Endothelial cell of umbilical vein (primary cell): ENCODE measurements around the gene ARL6IP4. TPM values are rescaled to one million over a fixed set of nuclear protein-coding genes. Genes with fewer than 3 reads are reported as not detected.

ENCODE experiments used
- BruUV-seq: library from RNA; stranded (reverse); fragments of 400-500 nt; replicated peaks from 2 replicates; lab custom pipeline; 2021; lab: Mats Ljungman, UMichigan
- CTCF ChIA-PET: fragments of 300-600, 350-600 bp; sonication (Branson Sonifier 250); formaldehyde crosslinking; loops from one replicate; lab custom pipeline; 2021; ENCODE audit warnings: antibody characterized with exemption, inconsistent platforms; lab: Charles Lee
- POLR2A ChIA-PET: fragments of 300-600, 350-600 bp; sonication (Branson Sonifier 250); formaldehyde crosslinking; loops from one replicate; lab custom pipeline; 2021; ENCODE audit warnings: antibody characterized with exemption, inconsistent platforms; lab: Charles Lee
- DNase-seq: peaks from one replicate; pipeline ENCODE4 v3.0.0-alpha.2; 2011; ENCODE audit warnings: low read depth, low spot score
- FAIRE-seq: peaks from 2 replicates; lab custom pipeline; 2011; peaks lifted over from hg19 to GRCh38; lab: Jason Lieb, UNC
- H2AFZ ChIP-seq: 2 replicates; pipeline ENCODE4 v1.6.0; 2012; ENCODE audit warnings: low read depth, low read length, control low read depth, inconsistent platforms
- H3K27ac ChIP-seq: 2 replicates; pipeline ENCODE4 v1.5.1; 2011; ENCODE audit warnings: low read depth, mild to moderate bottlenecking, control low read depth, low read length, moderate library complexity; ENCODE audit not compliant: insufficient read depth
- H3K27me3 ChIP-seq, 2 experiments: 2 replicates each; pipeline versions ENCODE4 v1.6.0 to v1.6.1; 2011; ENCODE audit warnings: low read length in 2 of 2, mixed read lengths in 1 of 2; ENCODE audit not compliant: control insufficient read depth in 2 of 2, insufficient read depth in 2 of 2
- H3K36me3 ChIP-seq, 2 experiments: 2 replicates in 1 of 2; 3 replicates in 1 of 2; pipeline ENCODE4 v1.5.1; 2011; ENCODE audit warnings: low read length in 2 of 2, mild to moderate bottlenecking in 1 of 2, moderate library complexity in 1 of 2; ENCODE audit not compliant: control insufficient read depth in 2 of 2, insufficient read depth in 2 of 2; ENCODE audit errors: extremely low read depth in 1 of 2
- H3K4me1 ChIP-seq: 3 replicates; pipeline ENCODE4 v1.5.1; 2011; ENCODE audit warnings: mild to moderate bottlenecking, low read length; ENCODE audit not compliant: control insufficient read depth, insufficient read depth; ENCODE audit errors: extremely low read depth
- H3K4me2 ChIP-seq: 2 replicates; pipeline ENCODE4 v1.6.1; 2011; ENCODE audit warnings: low read length, control low read depth, mixed read lengths; ENCODE audit not compliant: insufficient read depth
- H3K4me3 ChIP-seq, 3 experiments: fragments of 200-600 bp in 1 of 3; sonication (generic), shearing (Covaris generic) in 1 of 3; replicated peaks in 1 of 3; 2 replicates each; pipeline ENCODE4 v1.5.1; 2011 to 2016; ENCODE audit warnings: control low read depth in 3 of 3, low read length in 3 of 3, mild to moderate bottlenecking in 2 of 3, inconsistent platforms in 1 of 3, low read depth in 1 of 3, moderate library complexity in 1 of 3; ENCODE audit not compliant: insufficient read depth in 1 of 3
- H3K79me2 ChIP-seq: 2 replicates; pipeline ENCODE4 v1.6.0; 2012; ENCODE audit warnings: low read length, inconsistent platforms; ENCODE audit not compliant: control insufficient read depth, insufficient read depth
- H3K9ac ChIP-seq: replicated peaks from 2 replicates; pipeline ENCODE3; 2011; ENCODE audit warnings: low read length, control low read depth; ENCODE audit not compliant: insufficient read depth; ENCODE audit errors: extremely low read depth
- H3K9me1 ChIP-seq: replicated peaks from 3 replicates; pipeline ENCODE4 v1.6.0; 2011; ENCODE audit warnings: mild to moderate bottlenecking, low read length; ENCODE audit not compliant: control insufficient read depth, insufficient read depth; ENCODE audit errors: extremely low read depth
- H3K9me3 ChIP-seq: replicated peaks from 2 replicates; pipeline ENCODE4 v1.5.1; 2012; ENCODE audit warnings: low read length, inconsistent platforms; ENCODE audit not compliant: control insufficient read depth, insufficient read depth
- H4K20me1 ChIP-seq: replicated peaks from 2 replicates; pipeline ENCODE3; 2011; ENCODE audit warnings: mild to moderate bottlenecking, low read length; ENCODE audit not compliant: control insufficient read depth, insufficient read depth; ENCODE audit errors: extremely low read depth
- CTCF ChIP-seq, 2 donors: IDR thresholded peaks; 1 replicate in 1 of 2; 2 replicates in 1 of 2; pipeline ENCODE4 v1.5.1; 2011; ENCODE audit warnings: low read length in 2 of 2, mild to moderate bottlenecking in 2 of 2, moderate library complexity in 2 of 2, control low read depth in 1 of 2, inconsistent platforms in 1 of 2, low read depth in 1 of 2; ENCODE audit not compliant: insufficient read depth in 1 of 2; ENCODE audit errors: extremely low read depth in 1 of 2
- EZH2 ChIP-seq: IDR thresholded peaks from 2 replicates; pipeline ENCODE4 v1.6.1; 2012; ENCODE audit warnings: borderline replicate concordance, low read depth, mild to moderate bottlenecking, moderate library complexity, low read length, inconsistent platforms; ENCODE audit not compliant: severe bottlenecking
- FOS ChIP-seq: IDR thresholded peaks from 2 replicates; pipeline ENCODE4 v1.6.1; 2011; ENCODE audit warnings: mild to moderate bottlenecking, low read length, moderate library complexity, borderline replicate concordance; ENCODE audit not compliant: insufficient read depth
- GATA2 ChIP-seq: IDR thresholded peaks from 2 replicates; pipeline ENCODE4 v1.7.0; 2011; ENCODE audit warnings: low read depth, mild to moderate bottlenecking, moderate library complexity, mixed read lengths, low read length; ENCODE audit not compliant: insufficient read length, insufficient read depth
- JUN ChIP-seq: IDR thresholded peaks from 2 replicates; pipeline ENCODE4 v1.6.1; 2011; ENCODE audit warnings: borderline replicate concordance, low read depth; ENCODE audit not compliant: insufficient read length, insufficient read depth
- MAX ChIP-seq: IDR thresholded peaks from 2 replicates; pipeline ENCODE4 v1.6.1; 2011; ENCODE audit not compliant: insufficient read depth, insufficient read length
- MYC ChIP-seq: IDR thresholded peaks from one replicate; pipeline ENCODE4 v1.6.1; 2011; ENCODE audit warnings: mild to moderate bottlenecking, low read depth, low read length
- POLR2A ChIP-seq: IDR thresholded peaks from 2 replicates; pipeline ENCODE4 v1.6.1; 2012; ENCODE audit warnings: low read depth, mild to moderate bottlenecking, control low read depth, low read length
- POLR2AphosphoS5 ChIP-seq: IDR thresholded peaks from 2 replicates; pipeline ENCODE4 v1.6.1; 2012; ENCODE audit warnings: low read depth, mild to moderate bottlenecking, control low read depth, low read length, moderate library complexity; ENCODE audit not compliant: insufficient read depth
- dilution Hi-C: fragments of 300-500 bp; cut with MboI; formaldehyde crosslinking; loops from one replicate; pipeline ENCODE4 v1.15.0; 2019; ENCODE audit warnings: low sequenced_read_pairs; ENCODE audit not compliant: extremely low pct_ligation_motif_present
- intact Hi-C: fragments of 100-400 bp; cut with micrococcal nuclease; formaldehyde crosslinking; loops from one replicate; pipeline ENCODE4 v1.10.0; 2022
- polyA plus RNA-seq, 4 experiments: library from polyadenylated mRNA; depleted of rRNA in 3 of 4; stranded (reverse) in 3 of 4; unstranded in 1 of 4; fragments of >200 nt; gene quantifications; 2 replicates each; pipeline versions ENCODE4 v1.2.1 to v1.2.3, GENCODE V29; 2011 to 2012; ENCODE audit warnings: missing spikeins in 1 of 4
- total RNA-seq: library from RNA; stranded (reverse); gene quantifications from 2 replicates; pipeline ENCODE4 v1.2.3, GENCODE V29; 2021

The ARL6IP4 gene
- total and polyA plus RNA-seq, 2 donors (not counting 3 experiments of a cell fraction or from before 2014, with no cell fraction given), result 193 to 226 TPM

GRCh38 chr12:123003257-123003656 is 22.8 kb downstream of the ARL6IP4 start:
- POLR2A ChIA-PET, result no interaction called here
- FAIRE-seq, result no peak

GRCh38 chr12:123004287-123004686 is 23.8 kb downstream of the ARL6IP4 start:
- H3K9me1 ChIP-seq, result no peaks in the 10 kb centered on the region
- TF ChIP-seq GATA2 (no peak), CTCF (IDR thresholded peaks at IDR 0.05; ENCODE audit: extremely low read depth in 1 of 2, insufficient read depth in 1 of 2, low read depth in 1 of 2, low read length in 2 of 2) (no peak), POLR2A (no peak), POLR2AphosphoS5 (no peak), MAX (no peak), FOS (no peak), MYC (no peak), EZH2 (no peak), JUN (no peak)
- H3K4me2 ChIP-seq, result no peak overlapping the region
- no peaks in the 10 kb centered on the region for H4K20me1 ChIP-seq
- no peak overlapping the region for H3K9ac ChIP-seq
- no peak overlapping the region for H3K4me3 ChIP-seq
- no peaks in the 10 kb centered on the region for H3K27me3 ChIP-seq
- H3K4me1 ChIP-seq, result no peaks in the 10 kb centered on the region
- H3K27ac ChIP-seq, result no peak overlapping the region
- H2AFZ ChIP-seq, result no peak overlapping the region
- intact Hi-C loops, result loop anchor here (10.0 kb wide), 1 partner anchor 1181 kb away; no protein-coding TSS in a partner anchor
- DNase-seq, result no peak
- H3K36me3 ChIP-seq, result no peaks in the 10 kb centered on the region
- dilution Hi-C loops, result no loop called here
- BruUV-seq, result no TSS peak
- POLR2A ChIA-PET, result no interaction called here
- H3K79me2 ChIP-seq, result no peaks in the 10 kb centered on the region
- H3K9me3 ChIP-seq, result no peaks in the 10 kb centered on the region
- FAIRE-seq, result no peak
- CTCF ChIA-PET, result interaction anchor here (3.1 kb wide), 1 partner anchor 234 kb away, joined by 8 read pairs; no protein-coding TSS in a partner anchor

More at GRCh38 chr12:123003257-123003656, 22.8 kb downstream of the ARL6IP4 start:
- Histone ChIP-seq H3K4me2 (no peak overlapping the region), H3K27ac (no peak overlapping the region), H3K9me1 (no peaks in the 10 kb centered on the region), H3K79me2 (no peaks in the 10 kb centered on the region), H3K9ac (no peak overlapping the region), H3K4me3 (no peak overlapping the region), H2AFZ (no peak overlapping the region), H3K9me3 (no peaks in the 10 kb centered on the region), H3K36me3 (no peaks in the 10 kb centered on the region), H3K4me1 (no peaks in the 10 kb centered on the region), H3K27me3 (no peaks in the 10 kb centered on the region), H4K20me1 (no peaks in the 10 kb centered on the region)
- CTCF ChIA-PET, result interaction anchor here (0.5 kb wide), 2 partner anchors 579 to 614 kb away, joined by 3 read pairs; no protein-coding TSS in a partner anchor
- dilution Hi-C loops, result no loop called here
- TF ChIP-seq EZH2 (no peak), MYC (no peak)
- intact Hi-C loops, result loop anchor here (10.0 kb wide), 1 partner anchor 1182 kb away; no protein-coding TSS in a partner anchor
- no TSS peak for BruUV-seq
- no peak for DNase-seq
